Measurements from ENCODE around the gene FRS3.

DNA sequence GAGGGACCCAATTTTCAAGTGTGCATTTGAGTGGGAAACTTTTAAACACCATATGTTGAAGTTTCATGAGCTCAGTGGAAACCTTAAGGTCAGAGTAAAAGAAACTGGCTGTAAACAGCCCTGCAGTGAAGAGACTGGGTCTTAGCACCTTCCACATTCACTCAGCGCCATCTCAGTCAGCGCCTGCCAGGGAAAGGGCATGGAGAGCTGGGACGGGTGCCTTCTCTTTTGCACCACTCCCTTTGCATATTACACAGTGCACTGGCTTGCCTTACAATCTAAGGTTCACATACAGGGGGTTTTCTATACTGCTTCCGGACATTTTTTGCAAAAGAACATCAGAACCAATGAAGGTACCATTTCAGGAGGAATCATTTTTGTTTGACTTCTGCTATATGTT is 12.3 kb upstream of the FRS3 start:
- TF ChIP-seq POLR2A (IDR thresholded peaks at IDR 0.05): no peak
- TF ChIP-seq, protein P1, sequence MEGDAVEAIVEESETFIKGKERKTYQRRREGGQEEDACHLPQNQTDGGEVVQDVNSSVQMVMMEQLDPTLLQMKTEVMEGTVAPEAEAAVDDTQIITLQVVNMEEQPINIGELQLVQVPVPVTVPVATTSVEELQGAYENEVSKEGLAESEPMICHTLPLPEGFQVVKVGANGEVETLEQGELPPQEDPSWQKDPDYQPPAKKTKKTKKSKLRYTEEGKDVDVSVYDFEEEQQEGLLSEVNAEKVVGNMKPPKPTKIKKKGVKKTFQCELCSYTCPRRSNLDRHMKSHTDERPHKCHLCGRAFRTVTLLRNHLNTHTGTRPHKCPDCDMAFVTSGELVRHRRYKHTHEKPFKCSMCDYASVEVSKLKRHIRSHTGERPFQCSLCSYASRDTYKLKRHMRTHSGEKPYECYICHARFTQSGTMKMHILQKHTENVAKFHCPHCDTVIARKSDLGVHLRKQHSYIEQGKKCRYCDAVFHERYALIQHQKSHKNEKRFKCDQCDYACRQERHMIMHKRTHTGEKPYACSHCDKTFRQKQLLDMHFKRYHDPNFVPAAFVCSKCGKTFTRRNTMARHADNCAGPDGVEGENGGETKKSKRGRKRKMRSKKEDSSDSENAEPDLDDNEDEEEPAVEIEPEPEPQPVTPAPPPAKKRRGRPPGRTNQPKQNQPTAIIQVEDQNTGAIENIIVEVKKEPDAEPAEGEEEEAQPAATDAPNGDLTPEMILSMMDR (IDR thresholded peaks at IDR 0.05): no peak
